Measurements from ENCODE around the gene MROH7. TPM values are rescaled to one million over a fixed set of nuclear protein-coding genes. Genes with fewer than 3 reads are reported as not detected.

Gene MROH7
- total RNA-seq, 1 donor from 2014 or later, result 0.19 TPM

DNA sequence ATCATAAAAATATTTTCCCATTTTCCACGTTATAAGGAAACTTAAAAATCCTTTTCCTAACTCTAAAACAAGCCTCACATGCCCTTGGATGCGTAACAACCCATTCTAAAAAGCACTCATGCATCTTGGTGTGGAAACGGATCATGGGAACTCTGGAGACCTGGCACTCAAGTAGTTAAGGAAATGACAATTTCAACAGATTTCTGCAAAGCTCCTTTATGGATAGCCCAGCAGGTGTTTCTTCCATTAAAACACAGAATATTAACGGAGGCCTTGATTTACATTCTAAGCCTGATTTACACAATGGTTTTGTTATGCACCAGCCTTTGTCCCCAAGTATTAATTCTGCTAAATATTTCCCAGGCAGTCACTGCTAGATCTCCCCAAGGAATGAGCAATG lies 109.8 kb downstream of the MROH7 start:
- no peaks in the 10 kb centered on the region for H3K4me1 Mint-ChIP-seq (ENCODE audit: unreplicated experiment)

DNA sequence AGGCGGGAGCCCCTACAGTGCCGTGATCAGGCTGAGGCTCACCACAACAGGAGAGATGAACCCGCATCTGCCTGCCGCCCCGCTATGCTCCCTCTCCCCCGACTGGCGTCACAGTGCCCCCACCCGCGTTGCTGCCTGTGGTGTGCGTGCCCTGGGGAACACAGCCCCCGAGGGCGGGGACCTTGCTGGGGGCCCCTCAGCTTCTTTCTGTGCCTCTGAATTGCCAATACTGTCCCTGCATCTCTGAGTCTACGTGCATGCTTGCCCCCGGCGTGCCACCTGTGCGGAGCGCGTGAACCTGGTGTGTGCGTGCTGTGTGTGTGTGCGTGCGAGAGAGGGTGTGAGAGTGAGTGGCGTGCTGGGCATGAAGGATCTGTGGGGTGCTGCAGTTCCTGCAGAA lies 112.5 kb downstream of the MROH7 start:
- DNase-seq (ENCODE audit: extremely low spot score, unreplicated experiment), result no peak
- no peaks in the 10 kb centered on the region for H3K4me1 Mint-ChIP-seq (ENCODE audit: unreplicated experiment)
- no peak overlapping the region for H3K27ac Mint-ChIP-seq
- no peaks in the 10 kb centered on the region for H3K9me3 Mint-ChIP-seq
- no peak overlapping the region for H3K4me3 Mint-ChIP-seq
- TF ChIP-seq, protein P1, sequence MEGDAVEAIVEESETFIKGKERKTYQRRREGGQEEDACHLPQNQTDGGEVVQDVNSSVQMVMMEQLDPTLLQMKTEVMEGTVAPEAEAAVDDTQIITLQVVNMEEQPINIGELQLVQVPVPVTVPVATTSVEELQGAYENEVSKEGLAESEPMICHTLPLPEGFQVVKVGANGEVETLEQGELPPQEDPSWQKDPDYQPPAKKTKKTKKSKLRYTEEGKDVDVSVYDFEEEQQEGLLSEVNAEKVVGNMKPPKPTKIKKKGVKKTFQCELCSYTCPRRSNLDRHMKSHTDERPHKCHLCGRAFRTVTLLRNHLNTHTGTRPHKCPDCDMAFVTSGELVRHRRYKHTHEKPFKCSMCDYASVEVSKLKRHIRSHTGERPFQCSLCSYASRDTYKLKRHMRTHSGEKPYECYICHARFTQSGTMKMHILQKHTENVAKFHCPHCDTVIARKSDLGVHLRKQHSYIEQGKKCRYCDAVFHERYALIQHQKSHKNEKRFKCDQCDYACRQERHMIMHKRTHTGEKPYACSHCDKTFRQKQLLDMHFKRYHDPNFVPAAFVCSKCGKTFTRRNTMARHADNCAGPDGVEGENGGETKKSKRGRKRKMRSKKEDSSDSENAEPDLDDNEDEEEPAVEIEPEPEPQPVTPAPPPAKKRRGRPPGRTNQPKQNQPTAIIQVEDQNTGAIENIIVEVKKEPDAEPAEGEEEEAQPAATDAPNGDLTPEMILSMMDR (conservative IDR thresholded peaks at IDR 0.05), result no peak
- H3K36me3 Mint-ChIP-seq, result peaks cover 6% of the 10 kb centered on the region
- peaks cover 3% of the 10 kb centered on the region for H3K27me3 Mint-ChIP-seq

More for the DNA sequence above, 109.8 kb downstream of the MROH7 start:
- Mint-ChIP-seq H3K27me3 (peaks cover 3% of the 10 kb centered on the region), H3K9me3 (no peaks in the 10 kb centered on the region), H3K27ac (no peak overlapping the region), H3K36me3 (peaks cover 4% of the 10 kb centered on the region), H3K4me3 (no peak overlapping the region)
- DNase-seq (ENCODE audit: extremely low spot score, unreplicated experiment), result no peak
- TF ChIP-seq, protein P1 (conservative IDR thresholded peaks at IDR 0.05), result no peak

DNA sequence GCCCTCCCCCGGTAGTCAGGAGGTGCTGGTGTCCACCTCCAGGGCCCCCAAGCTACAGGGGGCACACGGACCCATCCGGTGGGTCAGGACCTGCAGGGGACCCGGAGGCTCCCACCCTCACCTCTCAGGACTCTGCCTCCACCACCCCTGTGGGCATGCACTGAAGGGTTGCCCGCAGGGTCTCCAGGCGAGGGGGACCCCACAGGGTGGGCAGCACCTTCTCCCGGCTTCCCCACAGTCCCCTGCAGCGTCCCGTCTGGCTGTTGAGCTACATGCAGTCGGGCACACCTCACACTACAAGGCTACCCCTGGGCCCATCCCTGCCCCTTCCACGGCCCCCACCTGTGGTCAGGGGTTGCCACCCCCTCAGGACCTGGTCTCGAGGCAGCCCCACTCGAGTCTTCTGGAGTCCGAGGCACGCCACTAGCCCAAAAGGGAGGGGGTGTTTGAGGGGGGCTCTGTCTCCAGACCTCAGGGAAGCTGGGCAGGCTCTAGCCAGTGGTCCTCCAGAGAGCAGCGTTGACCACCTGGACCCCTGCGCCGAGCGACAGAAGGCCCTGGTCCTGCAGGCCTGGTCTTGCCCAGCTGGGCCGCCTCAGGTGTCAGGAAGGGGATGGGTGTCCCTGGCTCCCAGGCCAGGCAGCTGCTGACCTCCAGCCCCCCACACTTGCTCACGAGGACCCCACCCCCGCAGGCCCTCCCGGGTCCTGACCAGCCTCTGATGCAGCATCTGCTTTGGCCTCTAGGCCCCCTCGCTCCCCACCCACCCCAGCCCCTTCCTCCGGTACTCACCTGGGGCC lies 113.1 kb downstream of the MROH7 start:
- Mint-ChIP-seq H3K4me1 (ENCODE audit: unreplicated experiment) (no peaks in the 10 kb centered on the region), H3K36me3 (peaks cover 6% of the 10 kb centered on the region), H3K27ac (no peak overlapping the region), H3K27me3 (peaks cover 2% of the 10 kb centered on the region), H3K4me3 (no peak overlapping the region), H3K9me3 (no peaks in the 10 kb centered on the region)
- no peak for DNase-seq (ENCODE audit: extremely low spot score, unreplicated experiment)
- TF ChIP-seq, protein P1 (conservative IDR thresholded peaks at IDR 0.05), result no peak

DNA sequence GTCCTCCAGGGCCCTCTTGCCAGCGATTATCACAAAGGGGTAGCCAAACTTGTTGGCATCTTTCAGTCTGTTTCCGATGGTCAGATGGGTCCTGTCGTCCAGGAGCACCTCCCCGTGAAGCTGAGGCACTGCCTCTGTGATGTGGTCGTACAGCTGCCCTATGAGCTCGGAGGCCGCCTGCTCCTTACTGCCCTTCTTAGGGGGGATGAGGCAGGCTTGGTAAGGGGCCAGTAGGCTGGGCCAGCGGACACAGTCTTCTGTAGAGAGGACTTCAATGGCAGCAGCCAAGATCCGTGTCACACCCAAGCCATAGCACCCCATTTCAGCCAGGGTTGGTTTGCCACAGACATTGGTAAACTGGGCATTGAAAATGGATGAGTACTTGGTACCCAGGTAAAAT lies 116.2 kb downstream of the MROH7 start:
- no peak for DNase-seq (ENCODE audit: extremely low spot score, unreplicated experiment)
- Mint-ChIP-seq H3K9me3 (no peaks in the 10 kb centered on the region), H3K36me3 (peaks cover 6% of the 10 kb centered on the region), H3K27ac (no peak overlapping the region), H3K27me3 (no peaks in the 10 kb centered on the region), H3K4me1 (ENCODE audit: unreplicated experiment) (peaks cover 6% of the 10 kb centered on the region), H3K4me3 (no peak overlapping the region)
- TF ChIP-seq, protein P1 (conservative IDR thresholded peaks at IDR 0.05), result no peak

DNA sequence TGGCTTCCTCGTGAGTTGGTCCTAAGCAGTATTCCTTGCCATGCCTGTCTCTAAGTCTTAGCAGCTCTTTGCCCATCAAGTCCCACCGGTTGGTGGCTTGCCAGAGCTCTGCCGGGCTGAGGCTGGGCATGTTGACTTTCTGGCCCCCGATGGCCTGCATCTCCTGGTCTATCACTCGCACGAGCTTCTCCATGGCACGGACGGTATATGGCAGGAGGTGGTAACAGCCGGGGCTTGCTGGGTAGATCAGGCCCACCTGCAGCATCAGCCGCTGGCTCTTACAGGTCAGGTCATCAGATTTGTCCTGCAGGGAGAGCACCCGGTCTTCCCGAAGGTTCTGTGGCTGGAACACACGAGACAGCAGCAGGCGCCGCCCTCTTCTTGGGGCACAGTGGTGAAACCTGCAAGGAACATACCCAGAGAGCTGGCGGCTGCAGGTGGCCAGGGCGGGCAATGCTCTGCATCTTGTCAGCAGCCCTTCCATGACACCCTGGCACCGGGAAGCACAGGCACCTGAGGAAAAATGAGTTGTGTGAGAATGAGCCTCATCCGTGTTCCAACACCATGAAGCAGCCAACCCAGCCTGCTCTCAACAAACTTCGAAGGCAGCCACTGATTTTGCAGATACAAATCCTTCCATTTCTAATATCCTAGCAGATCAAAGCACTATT lies 117.2 kb downstream of the MROH7 start:
- peaks cover 6% of the 10 kb centered on the region for H3K36me3 Mint-ChIP-seq

More for the DNA sequence above, 117.2 kb downstream of the MROH7 start:
- Mint-ChIP-seq H3K4me1 (ENCODE audit: unreplicated experiment) (peaks cover 14% of the 10 kb centered on the region), H3K27ac (no peak overlapping the region), H3K27me3 (no peaks in the 10 kb centered on the region), H3K9me3 (no peaks in the 10 kb centered on the region), H3K4me3 (no peak overlapping the region)
- DNase-seq (ENCODE audit: extremely low spot score, unreplicated experiment), result no peak
- TF ChIP-seq, protein P1 (conservative IDR thresholded peaks at IDR 0.05), result no peak

Other genes starting within 250 kb of the MROH7 start
- 69.5 and 129 TPM in 2 replicates for gene SSBP3, start 235.4 kb upstream of the MROH7 start, total RNA-seq (ENCODE audit: low replicate concordance)
- gene ACOT11, start 93.6 kb upstream of the MROH7 start, total RNA-seq (ENCODE audit: low replicate concordance), result 5.2 and 11.6 TPM in 2 replicates
- gene FAM151A, start 18.3 kb upstream of the MROH7 start, total RNA-seq (ENCODE audit: low replicate concordance), result 0.39 and 5.8 TPM in 2 replicates
- 21.4 and 25.8 TPM in 2 replicates for gene TTC4, start 74.1 kb downstream of the MROH7 start, total RNA-seq (ENCODE audit: low replicate concordance)
- gene PARS2, start 122.7 kb downstream of the MROH7 start, total RNA-seq (ENCODE audit: low replicate concordance), result 9.5 and 10.2 TPM in 2 replicates
- 7.0 and 12.4 TPM in 2 replicates for gene TTC22, start 159.5 kb downstream of the MROH7 start, total RNA-seq (ENCODE audit: low replicate concordance)
- 119 and 149 TPM in 2 replicates for gene DHCR24, start 245.4 kb downstream of the MROH7 start, total RNA-seq (ENCODE audit: low replicate concordance)

Measured in type B pancreatic cell (in vitro differentiated cells).